H1 (cell line): ENCODE data around the gene GNB1. TPM values are rescaled to one million over a fixed set of nuclear protein-coding genes. Genes with fewer than 3 reads are reported as not detected.
A peak's percentile ranks its signal among the peaks of the same experiment; 100 is the strongest.

ENCODE experiments used
- CTCF ChIA-PET: fragments of 300-600 bp; sonication (Branson Sonifier 250); formaldehyde crosslinking; loops from one replicate; lab custom pipeline; 2021; ENCODE audit not compliant: partially characterized antibody; lab: Charles Lee
- POLR2A ChIA-PET: fragments of 300-600 bp; sonication (Branson Sonifier 250); formaldehyde crosslinking; loops from one replicate; lab custom pipeline; 2021; ENCODE audit warnings: inconsistent platforms; ENCODE audit not compliant: partially characterized antibody; lab: Charles Lee
- DNase-seq, 2 experiments: peaks; one replicate each; pipeline versions ENCODE4 v3.0.0 to v3.0.0-alpha.2; 2010 to 2022; ENCODE audit warnings: low spot score in 2 of 2, low read depth in 1 of 2, mixed read lengths in 1 of 2
- FAIRE-seq: peaks from 2 replicates; lab custom pipeline; 2011; peaks lifted over from hg19 to GRCh38; lab: Jason Lieb, UNC
- H2AFZ ChIP-seq: 2 replicates; pipeline ENCODE4 v1.8.1; 2012; ENCODE audit warnings: low read length, inconsistent platforms
- H2AK5ac ChIP-seq: 2 replicates; pipeline ENCODE4 v1.6.1; 2013; ENCODE audit warnings: low read depth, low read length
- H2BK120ac ChIP-seq: replicated peaks from 2 replicates; pipeline ENCODE3; 2013; ENCODE audit warnings: low read depth, low read length, inconsistent platforms
- H2BK12ac ChIP-seq: 2 replicates; pipeline ENCODE4 v1.6.1; 2013; ENCODE audit warnings: low read depth, low read length
- H2BK15ac ChIP-seq: 2 replicates; pipeline ENCODE4 v1.6.1; 2013; ENCODE audit warnings: low read length
- H2BK20ac ChIP-seq: 2 replicates; pipeline ENCODE4 v1.6.1; 2013; ENCODE audit warnings: low read length
- H2BK5ac ChIP-seq: 2 replicates; pipeline ENCODE4 v1.6.1; 2013; ENCODE audit warnings: low read depth, low read length
- H3K14ac ChIP-seq: 2 replicates; pipeline ENCODE4 v1.6.1; 2013; ENCODE audit warnings: inconsistent platforms; ENCODE audit not compliant: insufficient read length
- H3K18ac ChIP-seq: 2 replicates; pipeline ENCODE4 v1.6.1; 2013; ENCODE audit warnings: low read length; ENCODE audit errors: extremely low read depth
- H3K23ac ChIP-seq: 2 replicates; pipeline ENCODE4 v1.6.1; 2013; ENCODE audit warnings: inconsistent platforms; ENCODE audit not compliant: insufficient read length
- H3K23me2 ChIP-seq: 2 replicates; pipeline ENCODE4 v1.6.1; 2013; ENCODE audit warnings: low read depth, low read length
- H3K27ac ChIP-seq: 2 replicates; pipeline ENCODE4 v1.6.1; 2011; ENCODE audit warnings: low read depth, low read length, inconsistent platforms
- H3K27me3 ChIP-seq, 4 experiments: replicated peaks in 1 of 4; 1 replicate in 1 of 4; 2 replicates in 3 of 4; pipeline versions ENCODE4 v1.6.1 to v1.8.1; 2011 to 2013; ENCODE audit warnings: low read length in 3 of 4, mild to moderate bottlenecking in 3 of 4, inconsistent platforms in 2 of 4, mixed read lengths in 2 of 4, moderate library complexity in 1 of 4; ENCODE audit not compliant: control insufficient read depth in 3 of 4, insufficient read depth in 3 of 4; ENCODE audit errors: extremely low read depth in 1 of 4
- H3K36me3 ChIP-seq, 4 experiments: 2 replicates each; pipeline versions ENCODE4 v1.6.1 to v1.8.1; 2011 to 2013; ENCODE audit warnings: mild to moderate bottlenecking in 4 of 4, low read length in 3 of 4, moderate library complexity in 2 of 4, control low read depth in 1 of 4, inconsistent platforms in 1 of 4; ENCODE audit not compliant: insufficient read depth in 4 of 4, control insufficient read depth in 2 of 4
- H3K4ac ChIP-seq: replicated peaks from 2 replicates; pipeline ENCODE3; 2013; ENCODE audit warnings: low read length, low read depth, mixed read lengths, inconsistent platforms; ENCODE audit not compliant: insufficient read length
- H3K4me1 ChIP-seq, 4 experiments: replicated peaks in 1 of 4; 1 replicate in 1 of 4; 2 replicates in 3 of 4; pipeline versions ENCODE4 v1.6.1 to v1.8.1; 2011 to 2013; ENCODE audit warnings: low read length in 3 of 4, inconsistent platforms in 2 of 4, mixed read lengths in 1 of 4; ENCODE audit not compliant: insufficient read depth in 4 of 4, control insufficient read depth in 3 of 4
- H3K4me2 ChIP-seq, 2 experiments: 2 replicates each; pipeline versions ENCODE4 v1.6.1 to v1.8.1; 2011 to 2013; ENCODE audit warnings: low read depth in 2 of 2, low read length in 2 of 2, control low read depth in 1 of 2, inconsistent platforms in 1 of 2, mild to moderate bottlenecking in 1 of 2; ENCODE audit not compliant: insufficient read depth in 1 of 2
- H3K4me3 ChIP-seq, 4 experiments: fragments of 200-600, 300-600 bp in 1 of 4; sonication (generic), shearing (Covaris generic), sonication (Bioruptor Twin) in 1 of 4; 2 replicates each; pipeline versions ENCODE4 v1.5.1 to v1.8.1; 2011 to 2016; ENCODE audit warnings: low read length in 4 of 4, low read depth in 3 of 4, control low read depth in 2 of 4, inconsistent platforms in 2 of 4, mild to moderate bottlenecking in 2 of 4, mixed read lengths in 1 of 4, moderate library complexity in 1 of 4; ENCODE audit not compliant: insufficient read depth in 2 of 4; ENCODE audit errors: extremely low read depth in 1 of 4
- H3K56ac ChIP-seq: replicated peaks from 2 replicates; pipeline ENCODE3; 2013; ENCODE audit warnings: low read depth, mild to moderate bottlenecking, mixed read lengths, low read length, inconsistent platforms; ENCODE audit not compliant: insufficient read length
- H3K79me1 ChIP-seq: 2 replicates; pipeline ENCODE4 v1.6.1; 2013; ENCODE audit warnings: low read depth, low read length, control low read depth
- H3K79me2 ChIP-seq, 2 experiments: 2 replicates each; pipeline versions ENCODE4 v1.6.1 to v1.8.1; 2012 to 2013; ENCODE audit warnings: low read length in 2 of 2, mild to moderate bottlenecking in 2 of 2, inconsistent platforms in 1 of 2; ENCODE audit not compliant: insufficient read depth in 2 of 2, control insufficient read depth in 1 of 2
- H3K9ac ChIP-seq, 4 experiments: replicated peaks in 1 of 4; 1 replicate in 1 of 4; 2 replicates in 3 of 4; pipeline versions ENCODE4 v1.6.1 to v1.8.1; 2011 to 2013; ENCODE audit warnings: low read depth in 3 of 4, low read length in 3 of 4, control low read depth in 2 of 4, mild to moderate bottlenecking in 2 of 4, moderate library complexity in 2 of 4, inconsistent platforms in 1 of 4; ENCODE audit errors: extremely low read depth in 1 of 4
- H3K9me3 ChIP-seq, 2 experiments: 2 replicates each; pipeline versions ENCODE4 v1.6.1 to v1.8.1; 2012 to 2013; ENCODE audit warnings: mild to moderate bottlenecking in 2 of 2, moderate library complexity in 2 of 2, control low read depth in 1 of 2, inconsistent platforms in 1 of 2, low read depth in 1 of 2, low read length in 1 of 2, mixed read lengths in 1 of 2; ENCODE audit not compliant: insufficient read depth in 2 of 2
- H4K20me1 ChIP-seq, 2 experiments: replicated peaks in 1 of 2; 2 replicates each; pipeline versions ENCODE3 to v1.8.1; 2011 to 2013; ENCODE audit warnings: inconsistent platforms in 2 of 2, low read length in 2 of 2, mild to moderate bottlenecking in 1 of 2; ENCODE audit not compliant: insufficient read depth in 2 of 2, control insufficient read depth in 1 of 2
- H4K5ac ChIP-seq: 2 replicates; pipeline ENCODE4 v1.6.1; 2013; ENCODE audit warnings: low read length, low read depth, mixed read lengths, inconsistent platforms; ENCODE audit not compliant: insufficient read length
- H4K8ac ChIP-seq: 2 replicates; pipeline ENCODE4 v1.8.0; 2013; ENCODE audit warnings: mild to moderate bottlenecking, moderate library complexity, low read length, inconsistent platforms; ENCODE audit not compliant: insufficient read depth; ENCODE audit errors: extremely low read depth
- H4K91ac ChIP-seq: replicated peaks from 2 replicates; pipeline ENCODE3; 2013; ENCODE audit warnings: low read length, mixed read lengths, inconsistent platforms; ENCODE audit not compliant: insufficient read length
- CHD1 ChIP-seq: IDR thresholded peaks from 2 replicates; pipeline ENCODE4 v1.6.1; 2012; ENCODE audit warnings: low read depth, low read length, improper control_type of control experiment
- GTF2F1 ChIP-seq: IDR thresholded peaks from 2 replicates; pipeline ENCODE4 v1.6.1; 2012; ENCODE audit warnings: low read depth, low read length, improper control_type of control experiment, borderline replicate concordance
- HDAC2 ChIP-seq, 2 experiments: fragments of 300-600 bp in 1 of 2; sonication (generic) in 1 of 2; IDR thresholded peaks; 2 replicates each; pipeline ENCODE4 v1.6.1; 2011 to 2012; ENCODE audit warnings: low read depth in 2 of 2, low read length in 2 of 2, mild to moderate bottlenecking in 2 of 2, moderate library complexity in 2 of 2, borderline replicate concordance in 1 of 2, inconsistent platforms in 1 of 2
- MAFK ChIP-seq: IDR thresholded peaks from 2 replicates; pipeline ENCODE4 v1.6.1; 2012; ENCODE audit warnings: low read depth, mild to moderate bottlenecking, improper control_type of control experiment, low read length
- NANOG ChIP-seq: IDR thresholded peaks from 2 replicates; pipeline ENCODE4 v1.6.1; 2011; ENCODE audit warnings: low read length, low read depth, mild to moderate bottlenecking, inconsistent platforms; ENCODE audit not compliant: insufficient read depth, poor library complexity, severe bottlenecking
- WGBS, 2 experiments: shearing (Covaris generic) in 1 of 2; methylation state at CpG; one replicate each; pipeline versions ENCODE4 v1.1.6 to v1.1.7; 2013 to 2015; ENCODE audit warnings: low lambda C conversion rate in 2 of 2, mixed read lengths in 2 of 2, inconsistent platforms in 1 of 2, low coverage in 1 of 2, missing lambda C conversion rate in 1 of 2; ENCODE audit not compliant: insufficient replicate concordance in 2 of 2, insufficient coverage in 1 of 2, insufficient read length in 1 of 2; ENCODE audit errors: extremely low coverage in 1 of 2, missing lambda C conversion rate in 1 of 2; 5-methylcytosine and 5-hydroxymethylcytosine counted together
- polyA plus RNA-seq, 7 experiments: library from polyadenylated mRNA; depleted of rRNA in 3 of 7; stranded (reverse) in 5 of 7; unstranded in 2 of 7; fragments of >200 nt in 5 of 7; fragments of 200-250 nt in 2 of 7; gene quantifications; 1 replicate in 5 of 7; 2 replicates in 1 of 7; 4 replicates in 1 of 7; pipeline versions ENCODE4 v1.2.1 to v1.2.3, GENCODE V29; 2011 to 2013; ENCODE audit warnings: missing spikeins in 2 of 7, mixed read lengths in 2 of 7
- total RNA-seq: library from RNA; stranded (reverse); fragmentation: NEBNext Ultra II Directional; extraction: Animal tissue kit (Norgen Biotek cat#: 25700); gene quantifications from 2 replicates; pipeline ENCODE4 v1.2.1, GENCODE V29; 2021
- TF ChIP-seq, protein P1 (sequence below): IDR thresholded peaks from 2 replicates; pipeline ENCODE4 v1.6.1; 2012; ENCODE audit warnings: inconsistent platforms
- TF ChIP-seq, protein P2 (sequence below), 3 experiments: IDR thresholded peaks; 1 replicate in 2 of 3; 2 replicates in 1 of 3; pipeline versions ENCODE4 v1.5.1 to v1.6.1; 2011; ENCODE audit warnings: low read length in 3 of 3, mild to moderate bottlenecking in 3 of 3, inconsistent platforms in 2 of 3, low read depth in 1 of 3, moderate library complexity in 1 of 3; ENCODE audit not compliant: insufficient read depth in 1 of 3; ENCODE audit errors: control extremely low read depth in 1 of 3

GNB1 gene
- total and polyA plus RNA-seq, 2 of the 8 experiments (the other 6 are each of a cell fraction or from before 2014, with no cell fraction given) = 343 to 382 TPM

DNA sequence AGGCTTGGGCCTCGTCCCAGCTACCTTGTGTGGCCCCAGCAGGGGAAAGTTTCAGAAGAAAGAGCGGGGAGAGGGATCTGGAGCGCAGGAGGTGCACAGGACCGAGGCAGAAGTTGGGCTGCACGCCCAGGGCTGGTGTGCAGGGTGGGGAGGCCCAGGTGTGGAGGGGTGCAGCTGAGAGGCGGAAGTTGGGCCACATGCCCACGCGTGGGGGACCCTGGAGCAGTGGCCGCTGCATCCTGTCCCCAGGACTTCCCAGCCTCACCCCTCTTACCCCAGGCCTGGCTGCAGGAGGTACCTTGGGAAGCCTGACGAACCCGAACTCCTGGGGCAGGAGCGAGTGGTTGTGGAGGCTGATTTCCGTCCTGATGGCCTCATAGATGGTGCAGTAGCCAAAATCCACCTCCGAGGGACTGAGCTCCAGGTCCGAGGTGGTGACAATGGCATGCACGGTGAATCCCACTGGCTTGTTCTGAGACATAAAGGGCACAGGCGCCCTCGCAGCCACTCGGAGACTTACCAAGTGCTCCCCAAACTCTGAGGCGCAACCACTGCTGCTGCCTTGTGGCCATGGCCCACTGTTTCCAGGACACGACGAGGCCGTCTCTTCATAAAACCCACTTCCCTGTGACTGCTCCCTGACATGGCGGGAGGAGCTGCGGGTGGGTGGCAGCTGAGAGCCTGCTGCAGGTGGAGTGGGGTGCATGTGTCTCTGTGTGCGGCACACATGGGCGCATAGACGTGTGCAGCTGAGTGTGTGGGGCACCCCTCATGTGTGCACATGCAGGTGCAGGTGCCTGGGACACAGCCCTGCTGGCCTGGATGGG, 48.6 kb upstream of the GNB1 start:
- Histone ChIP-seq H3K14ac (no peak overlapping the region), H3K27me3 (no peaks in the 10 kb centered on the region), H2AK5ac (no peak overlapping the region; the same call in 1 of the 2 replicates), H2BK20ac (no peak overlapping the region), H3K18ac (no peak overlapping the region), H3K23me2 (peaks cover 6% of the 10 kb centered on the region; the same call in 1 of the 2 replicates), H3K9ac (no peak overlapping the region), H2BK15ac (no peak overlapping the region), H3K4me1 (peaks cover 0 to 2% (median 0%) of the 10 kb centered on the region in 4 experiments; a peak in 2 of 7 replicates), H3K79me2 (no peaks in the 10 kb centered on the region), H4K8ac (peak overlapping the region; percentile 18), H3K4me2 (no peak overlapping the region), H3K36me3 (no peaks in the 10 kb centered on the region), H3K4me3 (no peak overlapping the region), H3K9me3 (peaks cover 0 to 10% of the 10 kb centered on the region in 2 experiments; a peak in 2 of 4 replicates), H4K5ac (no peak overlapping the region), H3K56ac (no peak overlapping the region), H2BK12ac (no peak overlapping the region), H2AFZ (no peak overlapping the region; the same call in 1 of the 2 replicates), H3K4ac (no peak overlapping the region), H3K79me1 (no peaks in the 10 kb centered on the region), H2BK120ac (no peak overlapping the region), H2BK5ac (no peak overlapping the region), H3K27ac (no peak overlapping the region), H4K20me1 (peaks cover 0 to 2% of the 10 kb centered on the region in 2 experiments), H3K23ac (no peak overlapping the region), H4K91ac (no peak overlapping the region)
- ChIA-PET POLR2A (no interaction called here), CTCF (interaction anchor here (1.2 to 9.3 kb wide), 4 partner anchors 17 to 104 kb away, joined by 3 to 145 read pairs (median 16); no protein-coding TSS in a partner anchor)
- no peak for FAIRE-seq
- no peak for DNase-seq
- WGBS, 2 experiments = 89% methylated on average over 25 of the region's 28 CpGs; no CpG with 5 or more reads in 1 of the 2 experiments
- TF ChIP-seq, protein P1, sequence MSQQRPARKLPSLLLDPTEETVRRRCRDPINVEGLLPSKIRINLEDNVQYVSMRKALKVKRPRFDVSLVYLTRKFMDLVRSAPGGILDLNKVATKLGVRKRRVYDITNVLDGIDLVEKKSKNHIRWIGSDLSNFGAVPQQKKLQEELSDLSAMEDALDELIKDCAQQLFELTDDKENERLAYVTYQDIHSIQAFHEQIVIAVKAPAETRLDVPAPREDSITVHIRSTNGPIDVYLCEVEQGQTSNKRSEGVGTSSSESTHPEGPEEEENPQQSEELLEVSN = no peak
- no peak for TF ChIP-seq CHD1
- no peak for TF ChIP-seq MAFK
- TF ChIP-seq NANOG = no peak
- TF ChIP-seq HDAC2 (IDR thresholded peaks at IDR 0.05; ENCODE audit: borderline replicate concordance in 1 of 2, low read depth in 2 of 2, low read length in 2 of 2) = no peak
- TF ChIP-seq, protein P2, sequence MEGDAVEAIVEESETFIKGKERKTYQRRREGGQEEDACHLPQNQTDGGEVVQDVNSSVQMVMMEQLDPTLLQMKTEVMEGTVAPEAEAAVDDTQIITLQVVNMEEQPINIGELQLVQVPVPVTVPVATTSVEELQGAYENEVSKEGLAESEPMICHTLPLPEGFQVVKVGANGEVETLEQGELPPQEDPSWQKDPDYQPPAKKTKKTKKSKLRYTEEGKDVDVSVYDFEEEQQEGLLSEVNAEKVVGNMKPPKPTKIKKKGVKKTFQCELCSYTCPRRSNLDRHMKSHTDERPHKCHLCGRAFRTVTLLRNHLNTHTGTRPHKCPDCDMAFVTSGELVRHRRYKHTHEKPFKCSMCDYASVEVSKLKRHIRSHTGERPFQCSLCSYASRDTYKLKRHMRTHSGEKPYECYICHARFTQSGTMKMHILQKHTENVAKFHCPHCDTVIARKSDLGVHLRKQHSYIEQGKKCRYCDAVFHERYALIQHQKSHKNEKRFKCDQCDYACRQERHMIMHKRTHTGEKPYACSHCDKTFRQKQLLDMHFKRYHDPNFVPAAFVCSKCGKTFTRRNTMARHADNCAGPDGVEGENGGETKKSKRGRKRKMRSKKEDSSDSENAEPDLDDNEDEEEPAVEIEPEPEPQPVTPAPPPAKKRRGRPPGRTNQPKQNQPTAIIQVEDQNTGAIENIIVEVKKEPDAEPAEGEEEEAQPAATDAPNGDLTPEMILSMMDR (IDR thresholded peaks at IDR 0.05; ENCODE audit: control extremely low read depth in 1 of 3, insufficient read depth in 1 of 3, low read depth in 1 of 3, low read length in 3 of 3) = no peak
- TF ChIP-seq GTF2F1 = no peak
